HepG2 (cell line): ENCODE results near the gene ZNF628. TPM values are rescaled to one million over a fixed set of nuclear protein-coding genes. Genes with fewer than 3 reads are reported as not detected.

Experiments used
- ARID2 ChIP-seq: sonication (generic); formaldehyde crosslinking; IDR thresholded peaks from 2 replicates; pipeline ENCODE4 v1.8.1; 2022; ENCODE audit warnings: mild to moderate bottlenecking, missing genetic modification reagents, borderline replicate concordance
- ETV6 ChIP-seq: sonication (generic); formaldehyde crosslinking; conservative IDR thresholded peaks from 2 replicates; pipeline ENCODE4 v1.4.0; 2020; ENCODE audit warnings: missing genetic modification reagents
- GABPA ChIP-seq, 2 experiments: IDR thresholded peaks; 2 replicates each; pipeline ENCODE4 v1.6.1; 2011 to 2016; ENCODE audit warnings: low read depth in 2 of 2, low read length in 1 of 2, missing biosample characterization in 1 of 2, missing genetic modification characterization in 1 of 2
- KLF13 ChIP-seq: sonication (generic); formaldehyde crosslinking; IDR thresholded peaks from 2 replicates; pipeline ENCODE4 v1.4.0; 2020; ENCODE audit warnings: mild to moderate bottlenecking, missing genetic modification reagents
- KLF6 ChIP-seq: IDR thresholded peaks from 2 replicates; pipeline ENCODE4 v1.8.0; 2016; ENCODE audit warnings: missing biosample characterization, missing genetic modification reagents
- NCOA5 ChIP-seq: sonication (generic); formaldehyde crosslinking; IDR thresholded peaks from 2 replicates; pipeline ENCODE4 v1.4.0; 2020; ENCODE audit warnings: missing genetic modification reagents
- NFE2L2 ChIP-seq: fragments of 150-350 bp; IDR thresholded peaks from 2 replicates; pipeline ENCODE4 v1.6.1; 2014; ENCODE audit warnings: low read length
- NFIC ChIP-seq: IDR thresholded peaks from 2 replicates; pipeline ENCODE4 v1.6.1; 2012; ENCODE audit warnings: mild to moderate bottlenecking, low read length, inconsistent platforms
- NONO ChIP-seq, 2 experiments: fragments of 450-650 bp in 1 of 2; sonication (generic) in 1 of 2; formaldehyde crosslinking in 1 of 2; IDR thresholded peaks in 1 of 2; conservative IDR thresholded peaks in 1 of 2; 2 replicates each; pipeline versions ENCODE4 v1.6.1 to v1.8.0; 2017 to 2022; ENCODE audit warnings: mild to moderate bottlenecking in 1 of 2, missing genetic modification reagents in 1 of 2, moderate library complexity in 1 of 2
- PHF20 ChIP-seq: sonication (generic); formaldehyde crosslinking; IDR thresholded peaks from 2 replicates; pipeline ENCODE4 v1.5.0; 2020; ENCODE audit warnings: mild to moderate bottlenecking, missing genetic modification reagents
- PRPF4 ChIP-seq: fragments of 200-400 bp; formaldehyde crosslinking; IDR thresholded peaks from 2 replicates; pipeline ENCODE4 v1.6.1; 2016; ENCODE audit warnings: low read length, low read depth; ENCODE audit not compliant: poor library complexity, severe bottlenecking
- SUZ12 ChIP-seq: fragments of 150-350 bp; IDR thresholded peaks from 2 replicates; pipeline ENCODE4 v1.6.1; 2014; ENCODE audit warnings: low read depth, low read length
- TAF1 ChIP-seq: sonication (generic); formaldehyde crosslinking; IDR thresholded peaks from 2 replicates; pipeline ENCODE4 v1.4.0; 2020; ENCODE audit warnings: missing genetic modification reagents
- TBP ChIP-seq: sonication (generic); formaldehyde crosslinking; IDR thresholded peaks from 2 replicates; pipeline ENCODE4 v1.5.0; 2020; ENCODE audit warnings: missing genetic modification reagents
- ZFP82 ChIP-seq: sonication (generic); formaldehyde crosslinking; IDR thresholded peaks from 2 replicates; pipeline ENCODE4 v1.5.1; 2020; ENCODE audit warnings: mild to moderate bottlenecking, missing genetic modification reagents, borderline replicate concordance
- ZKSCAN1 ChIP-seq: fragments of 150-350 bp; IDR thresholded peaks from 2 replicates; pipeline ENCODE4 v1.6.1; 2014; ENCODE audit warnings: low read length
- ZKSCAN5 ChIP-seq: sonication (generic); formaldehyde crosslinking; IDR thresholded peaks from 2 replicates; pipeline ENCODE4 v1.5.1; 2020; ENCODE audit warnings: mild to moderate bottlenecking, missing genetic modification reagents
- ZNF251 ChIP-seq: sonication (generic); formaldehyde crosslinking; IDR thresholded peaks from 2 replicates; pipeline ENCODE4 v1.9.0; 2021; ENCODE audit warnings: mild to moderate bottlenecking, missing genetic modification reagents
- ZNF260 ChIP-seq: sonication (generic); formaldehyde crosslinking; IDR thresholded peaks from 2 replicates; pipeline ENCODE4 v1.4.0; 2020; ENCODE audit warnings: missing genetic modification reagents, low read depth, mild to moderate bottlenecking, borderline replicate concordance
- ZNF326 ChIP-seq: sonication (generic); formaldehyde crosslinking; IDR thresholded peaks from 2 replicates; pipeline ENCODE4 v1.4.0; 2020; ENCODE audit warnings: missing genetic modification reagents, borderline replicate concordance
- ZNF350 ChIP-seq: sonication (generic); formaldehyde crosslinking; IDR thresholded peaks from 2 replicates; pipeline ENCODE4 v1.4.0; 2020; ENCODE audit warnings: mild to moderate bottlenecking, low read depth, missing genetic modification reagents, borderline replicate concordance
- ZNF460 ChIP-seq: sonication (generic); formaldehyde crosslinking; IDR thresholded peaks from 2 replicates; pipeline ENCODE4 v1.5.1; 2020; ENCODE audit warnings: missing genetic modification reagents, mild to moderate bottlenecking, borderline replicate concordance
- ZNF496 ChIP-seq: sonication (generic); formaldehyde crosslinking; IDR thresholded peaks from 2 replicates; pipeline ENCODE4 v1.8.1; 2023; ENCODE audit warnings: mild to moderate bottlenecking, moderate library complexity, missing genetic modification reagents; ENCODE audit not compliant: insufficient replicate concordance
- ZNF589 ChIP-seq: sonication (generic); formaldehyde crosslinking; conservative IDR thresholded peaks from 2 replicates; pipeline ENCODE4 v1.8.0; 2022; ENCODE audit warnings: mild to moderate bottlenecking, moderate library complexity, missing genetic modification reagents
- ZNF724P ChIP-seq: sonication (generic); formaldehyde crosslinking; IDR thresholded peaks from 2 replicates; pipeline ENCODE4 v1.8.0; 2022; ENCODE audit warnings: missing genetic modification reagents, borderline replicate concordance
- polyA plus RNA-seq, 8 experiments: library from polyadenylated mRNA; depleted of rRNA in 3 of 8; stranded (reverse) in 7 of 8; unstranded in 1 of 8; fragments of >200 nt; fragmentation: Illumina TruSeq in 4 of 8; extraction: Trizol in 4 of 8; gene quantifications; 2 replicates each; pipeline versions ENCODE4 v1.2.1 to v1.2.3, GENCODE V29; 2011 to 2016; ENCODE audit warnings: low read depth in 4 of 8, missing spikeins in 1 of 8, mixed read lengths in 1 of 8; ENCODE audit not compliant: insufficient read depth in 1 of 8
- total RNA-seq, 5 experiments: library from RNA; depleted of rRNA; stranded (reverse); fragments of >200 nt; fragmentation: Illumina TruSeq; extraction: Trizol; gene quantifications; 2 replicates each; pipeline ENCODE4 v1.2.3, GENCODE V29; 2016; ENCODE audit warnings: low read depth in 1 of 5
- TF ChIP-seq, protein P1 (sequence below): IDR thresholded peaks from 2 replicates; pipeline ENCODE4 v1.6.1; 2016; ENCODE audit warnings: low read depth, borderline replicate concordance
- TF ChIP-seq, protein P2 (sequence below): sonication (generic); formaldehyde crosslinking; conservative IDR thresholded peaks from 2 replicates; pipeline ENCODE4 v1.4.0; 2020; ENCODE audit warnings: missing genetic modification reagents
- TF ChIP-seq, protein P3 (sequence below): sonication (generic); formaldehyde crosslinking; conservative IDR thresholded peaks from 2 replicates; pipeline ENCODE4 v1.8.1; 2023; ENCODE audit warnings: missing genetic modification reagents

Gene ZNF628
- total and polyA plus RNA-seq, 2 of the 13 experiments (the other 11 are each of a cell fraction or from before 2014, with no cell fraction given): 0.54 to 1.2 TPM

DNA sequence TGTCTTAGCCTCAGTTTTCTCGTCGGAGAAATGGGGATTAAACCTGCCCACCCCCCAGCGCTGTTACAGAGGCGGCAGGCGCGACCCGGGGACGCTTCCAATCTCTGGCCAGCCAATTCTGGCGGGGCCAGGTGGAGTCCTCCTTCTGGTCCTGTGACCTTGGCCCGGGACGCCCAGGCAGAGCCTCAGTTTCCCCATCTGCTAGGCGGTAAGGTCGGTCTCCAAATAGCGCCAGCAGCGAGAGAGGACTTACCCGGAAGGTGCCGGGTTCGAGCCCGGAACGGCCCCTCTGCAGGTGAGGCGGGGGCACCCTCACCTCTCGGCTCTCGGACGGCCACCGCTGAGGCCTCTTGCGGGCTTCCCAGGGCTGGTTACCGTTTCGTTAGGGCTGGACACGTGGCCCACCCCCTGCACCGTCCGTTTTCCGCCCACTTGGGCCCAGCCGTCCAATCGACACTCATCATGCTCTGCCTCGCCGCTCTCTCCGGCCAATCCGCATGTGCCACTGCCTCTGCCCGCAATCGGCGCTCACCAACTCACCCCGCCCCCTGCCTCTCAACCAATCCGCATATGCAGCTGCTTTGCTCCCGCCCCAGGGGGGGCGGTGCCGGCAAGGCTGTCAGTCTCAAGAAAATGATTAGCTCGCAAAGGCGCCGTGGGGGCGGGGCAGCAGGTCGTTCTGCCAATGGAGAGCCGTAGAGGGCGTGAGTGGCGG lies 15.0 kb upstream of the ZNF628 start, which contains the start of gene ISOC2 (continued):
- TF ChIP-seq PRPF4 (no peak), ZNF724P (0 out of 2 replicates have a peak, but pooled peaks have one; percentile 28), GABPA (IDR thresholded peaks at IDR 0.05; ENCODE audit: low read depth, low read length) (peak; percentile 34; the same call in 1 of the 2 replicates), GABPA (CRISPR knock-in tag; IDR thresholded peaks at IDR 0.05; ENCODE audit: low read depth) (peak; percentile 60), ZNF589 (CRISPR knock-in tag) (no peak), TBP (no peak), ARID2 (CRISPR knock-in tag) (no peak), ZNF350 (peak; percentile 79; the same call in 1 of the 2 replicates), KLF6 (CRISPR knock-in tag) (peak; percentile 33; the same call in 1 of the 2 replicates), ZKSCAN1 (no peak), ZNF251 (CRISPR knock-in tag) (no peak), ETV6 (0 out of 2 replicates have a peak, but pooled peaks have one; percentile 57), PHF20 (CRISPR knock-in tag) (peak; percentile 56; the same call in 1 of the 2 replicates), KLF13 (CRISPR knock-in tag) (no peak), SUZ12 (no peak), ZKSCAN5 (CRISPR knock-in tag) (peak; percentile 65; the same call in 1 of the 2 replicates), ZFP82 (CRISPR knock-in tag) (0 out of 2 replicates have a peak, but pooled peaks have one; percentile 79), TAF1 (CRISPR knock-in tag) (peak; percentile 76; the same call in 1 of the 2 replicates), NFIC (no peak), NONO (IDR thresholded peaks at IDR 0.05) (no peak), NONO (CRISPR knock-in tag; conservative IDR thresholded peaks at IDR 0.05) (peak; percentile 86), ZNF260 (no peak), ZNF326 (no peak), ZNF460 (CRISPR knock-in tag) (no peak), ZNF496 (CRISPR knock-in tag) (no peak), NCOA5 (CRISPR knock-in tag) (no peak), NFE2L2 (no peak)
- TF ChIP-seq, protein P1, sequence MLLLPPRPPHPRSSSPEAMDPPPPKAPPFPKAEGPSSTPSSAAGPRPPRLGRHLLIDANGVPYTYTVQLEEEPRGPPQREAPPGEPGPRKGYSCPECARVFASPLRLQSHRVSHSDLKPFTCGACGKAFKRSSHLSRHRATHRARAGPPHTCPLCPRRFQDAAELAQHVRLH (CRISPR knock-in tag): peak; percentile 78; the same call in 1 of the 2 replicates
- TF ChIP-seq, protein P2, sequence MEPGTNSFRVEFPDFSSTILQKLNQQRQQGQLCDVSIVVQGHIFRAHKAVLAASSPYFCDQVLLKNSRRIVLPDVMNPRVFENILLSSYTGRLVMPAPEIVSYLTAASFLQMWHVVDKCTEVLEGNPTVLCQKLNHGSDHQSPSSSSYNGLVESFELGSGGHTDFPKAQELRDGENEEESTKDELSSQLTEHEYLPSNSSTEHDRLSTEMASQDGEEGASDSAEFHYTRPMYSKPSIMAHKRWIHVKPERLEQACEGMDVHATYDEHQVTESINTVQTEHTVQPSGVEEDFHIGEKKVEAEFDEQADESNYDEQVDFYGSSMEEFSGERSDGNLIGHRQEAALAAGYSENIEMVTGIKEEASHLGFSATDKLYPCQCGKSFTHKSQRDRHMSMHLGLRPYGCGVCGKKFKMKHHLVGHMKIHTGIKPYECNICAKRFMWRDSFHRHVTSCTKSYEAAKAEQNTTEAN (CRISPR knock-in tag): peak; percentile 53
- TF ChIP-seq, protein P3, sequence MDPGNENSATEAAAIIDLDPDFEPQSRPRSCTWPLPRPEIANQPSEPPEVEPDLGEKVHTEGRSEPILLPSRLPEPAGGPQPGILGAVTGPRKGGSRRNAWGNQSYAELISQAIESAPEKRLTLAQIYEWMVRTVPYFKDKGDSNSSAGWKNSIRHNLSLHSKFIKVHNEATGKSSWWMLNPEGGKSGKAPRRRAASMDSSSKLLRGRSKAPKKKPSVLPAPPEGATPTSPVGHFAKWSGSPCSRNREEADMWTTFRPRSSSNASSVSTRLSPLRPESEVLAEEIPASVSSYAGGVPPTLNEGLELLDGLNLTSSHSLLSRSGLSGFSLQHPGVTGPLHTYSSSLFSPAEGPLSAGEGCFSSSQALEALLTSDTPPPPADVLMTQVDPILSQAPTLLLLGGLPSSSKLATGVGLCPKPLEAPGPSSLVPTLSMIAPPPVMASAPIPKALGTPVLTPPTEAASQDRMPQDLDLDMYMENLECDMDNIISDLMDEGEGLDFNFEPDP (CRISPR knock-in tag): no peak
